HG03378 (cell line): ENCODE data around the gene CAMK2D.
"Not testable (repeated sequence)": the region's sequence is repeated elsewhere in the genome, so short reads cannot be mapped to it uniquely, and the experiment has no call there.

Experiments
- ATAC-seq: cut with Tn5 transposase; IDR thresholded peaks from one replicate; pipeline ENCODE4 v1.9.1; 2021; ENCODE audit warnings: mild to moderate bottlenecking, moderate library complexity; ENCODE audit not compliant: unreplicated experiment

CAMK2D gene

GRCh38 chr4:113687067-113687718, 74.3 kb downstream of the CAMK2D start:
- ATAC-seq = peak; percentile 41

- ATAC-seq = not testable (repeated sequence)
These were observed 76.4 kb downstream of the CAMK2D start for GRCh38 chr4:113685157-113685556.

GRCh38 chr4:113684534-113685091, 76.9 kb downstream of the CAMK2D start:
- no peak for ATAC-seq

- peak; percentile 98 for ATAC-seq
These were observed 78.6 kb downstream of the CAMK2D start for GRCh38 chr4:113682730-113683537.

DNA sequence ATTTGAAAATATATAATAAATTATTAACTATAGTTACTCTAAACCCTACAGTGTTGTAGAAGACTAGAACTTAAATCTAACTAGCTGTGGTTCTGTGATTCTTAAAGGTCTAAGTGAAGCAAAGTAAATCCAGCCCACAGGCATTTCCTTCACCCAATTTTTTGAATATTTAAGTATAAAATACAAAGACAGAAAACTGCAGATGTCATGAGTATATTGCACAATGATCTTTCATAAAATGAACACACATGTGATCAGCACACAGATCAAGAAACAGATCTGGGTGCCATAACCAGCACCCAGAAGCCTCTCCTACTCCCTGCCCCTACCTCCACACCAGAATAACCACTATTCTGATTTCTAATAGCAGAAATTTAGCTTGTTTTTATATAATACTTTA, 82.9 kb downstream of the CAMK2D start:
- ATAC-seq = no peak

GRCh38 chr4:113677325-113677724, 84.2 kb downstream of the CAMK2D start:
- no peak for ATAC-seq

GRCh38 chr4:113675731-113676697, 85.5 kb downstream of the CAMK2D start:
- ATAC-seq = no peak

- ATAC-seq = no peak
These were observed 86.8 kb downstream of the CAMK2D start for GRCh38 chr4:113674733-113675132.

- no peak for ATAC-seq
These were observed 87.3 kb downstream of the CAMK2D start for GRCh38 chr4:113674251-113674650.

DNA sequence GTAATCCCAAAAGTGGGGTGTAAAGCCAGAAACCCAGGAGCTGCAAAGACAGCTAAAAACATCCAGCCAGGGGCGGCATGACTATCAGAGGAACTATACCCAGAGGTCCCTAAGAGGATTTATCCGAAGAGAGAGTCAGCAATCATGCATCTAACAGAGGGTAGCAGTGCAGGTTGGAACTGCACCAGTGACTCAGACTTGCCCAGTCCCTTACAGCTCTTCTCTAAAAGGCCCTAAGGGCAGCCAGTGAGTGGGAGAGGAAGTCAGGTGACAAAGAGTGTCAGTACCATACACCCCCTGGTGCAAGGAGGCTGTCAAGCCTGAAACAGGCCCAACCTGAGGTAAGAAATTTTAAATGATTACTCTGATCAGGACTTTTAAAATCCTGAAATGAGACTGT, 88.1 kb downstream of the CAMK2D start:
- ATAC-seq = peak; percentile 99

GRCh38 chr4:113666386-113667114, 95.0 kb downstream of the CAMK2D start:
- no peak for ATAC-seq

- no peak for ATAC-seq
These were observed 96.5 kb downstream of the CAMK2D start for GRCh38 chr4:113665036-113665435.

- ATAC-seq = no peak
These were observed 99.0 kb downstream of the CAMK2D start for GRCh38 chr4:113662581-113662980.

- no peak for ATAC-seq
These were observed 102.4 kb downstream of the CAMK2D start for GRCh38 chr4:113659127-113659526.

GRCh38 chr4:113657586-113658233, 103.8 kb downstream of the CAMK2D start:
- ATAC-seq = no peak

- ATAC-seq = no peak
These were observed 107.7 kb downstream of the CAMK2D start for GRCh38 chr4:113653871-113654270.

GRCh38 chr4:113646442-113646822, 115.1 kb downstream of the CAMK2D start:
- ATAC-seq = no peak

- ATAC-seq = no peak
These were observed 115.6 kb downstream of the CAMK2D start for GRCh38 chr4:113645771-113646441.

GRCh38 chr4:113645288-113645687, 116.2 kb downstream of the CAMK2D start:
- ATAC-seq = no peak
